Measurements from ENCODE around the gene DYNLT4.

- no peak for TF ChIP-seq POLR2AphosphoS5 (IDR thresholded peaks at IDR 0.05; ENCODE audit: low read depth, low read length)
- TF ChIP-seq POLR2A (IDR thresholded peaks at IDR 0.05; ENCODE audit: control extremely low read depth in 1 of 2, low read depth in 2 of 2, low read length in 2 of 2): no peak
- no peak for TF ChIP-seq EZH2 (IDR thresholded peaks at IDR 0.05; ENCODE audit: low read depth, low read length, severe bottlenecking)
Observed at GRCh38 chr1:44808938-44809917, 2.1 kb upstream of the DYNLT4 start.
